Measurements from ENCODE around the gene PAX9. TPM values are rescaled to one million over a fixed set of nuclear protein-coding genes. Genes with fewer than 3 reads are reported as not detected.

The PAX9 gene
- total RNA-seq, 2 donors from 2014 or later: 4.9 to 11.1 TPM

DNA sequence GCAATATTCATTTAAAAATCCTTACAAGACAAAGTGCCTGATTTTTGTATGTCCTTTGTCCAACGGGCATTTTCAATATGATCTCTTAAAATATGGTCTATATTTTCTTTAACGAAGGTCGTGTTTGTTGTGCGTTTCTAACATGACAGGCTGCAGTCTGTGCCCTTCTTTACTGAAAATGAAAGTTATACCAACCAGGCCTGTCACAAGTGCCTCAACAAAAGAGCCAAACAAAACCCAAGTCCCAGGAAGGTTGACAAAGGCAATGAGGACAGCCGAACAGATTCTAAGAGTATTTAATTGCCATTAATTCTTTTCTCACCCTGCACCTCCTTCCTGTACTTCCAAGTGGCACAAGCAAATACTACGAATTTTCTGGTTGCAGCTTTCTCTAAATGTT is 13.9 kb downstream of the PAX9 start:
- intact Hi-C loops (cut with DNase I): no loop called here

DNA sequence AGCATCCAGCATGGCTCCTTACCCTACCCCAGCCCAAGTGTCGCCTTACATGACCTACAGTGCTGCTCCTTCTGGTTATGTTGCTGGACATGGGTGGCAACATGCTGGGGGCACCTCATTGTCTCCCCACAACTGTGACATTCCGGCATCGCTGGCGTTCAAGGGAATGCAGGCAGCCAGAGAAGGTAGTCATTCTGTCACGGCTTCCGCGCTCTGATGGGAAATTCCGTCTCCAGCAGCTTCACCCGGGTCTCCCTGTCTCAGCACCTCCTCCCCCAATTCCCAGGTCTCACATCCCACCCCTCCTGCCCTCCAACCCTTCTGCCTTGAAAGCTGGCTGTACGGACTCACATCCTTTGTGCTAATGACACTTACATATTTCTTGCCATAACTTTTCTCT is 14.6 kb downstream of the PAX9 start:
- WGBS: 44% methylated on average over 10 of the region's 10 CpGs
- H3K27me3 ChIP-seq (replicated peaks; ENCODE audit: insufficient read depth): no peaks in the 10 kb centered on the region
- H3K9me3 ChIP-seq: no peaks in the 10 kb centered on the region
- H3K4me1 ChIP-seq (replicated peaks): no peaks in the 10 kb centered on the region
- no peaks in the 10 kb centered on the region for H3K36me3 ChIP-seq
- TF ChIP-seq POLR2AphosphoS5 (IDR thresholded peaks at IDR 0.05) (no peak), POLR2A (IDR thresholded peaks at IDR 0.05) (no peak)
- TF ChIP-seq, protein P1, sequence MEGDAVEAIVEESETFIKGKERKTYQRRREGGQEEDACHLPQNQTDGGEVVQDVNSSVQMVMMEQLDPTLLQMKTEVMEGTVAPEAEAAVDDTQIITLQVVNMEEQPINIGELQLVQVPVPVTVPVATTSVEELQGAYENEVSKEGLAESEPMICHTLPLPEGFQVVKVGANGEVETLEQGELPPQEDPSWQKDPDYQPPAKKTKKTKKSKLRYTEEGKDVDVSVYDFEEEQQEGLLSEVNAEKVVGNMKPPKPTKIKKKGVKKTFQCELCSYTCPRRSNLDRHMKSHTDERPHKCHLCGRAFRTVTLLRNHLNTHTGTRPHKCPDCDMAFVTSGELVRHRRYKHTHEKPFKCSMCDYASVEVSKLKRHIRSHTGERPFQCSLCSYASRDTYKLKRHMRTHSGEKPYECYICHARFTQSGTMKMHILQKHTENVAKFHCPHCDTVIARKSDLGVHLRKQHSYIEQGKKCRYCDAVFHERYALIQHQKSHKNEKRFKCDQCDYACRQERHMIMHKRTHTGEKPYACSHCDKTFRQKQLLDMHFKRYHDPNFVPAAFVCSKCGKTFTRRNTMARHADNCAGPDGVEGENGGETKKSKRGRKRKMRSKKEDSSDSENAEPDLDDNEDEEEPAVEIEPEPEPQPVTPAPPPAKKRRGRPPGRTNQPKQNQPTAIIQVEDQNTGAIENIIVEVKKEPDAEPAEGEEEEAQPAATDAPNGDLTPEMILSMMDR (IDR thresholded peaks at IDR 0.05): no peak
- H3K4me3 ChIP-seq: no peak overlapping the region
- DNase-seq (ENCODE audit: low spot score): no peak
- intact Hi-C loops (cut with DNase I): no loop called here
- H3K27ac ChIP-seq: no peak overlapping the region

More for the DNA sequence above, 13.9 kb downstream of the PAX9 start:
- no peak for DNase-seq (ENCODE audit: low spot score)
- WGBS: 51% methylated on average over 6 of the region's 6 CpGs
- Histone ChIP-seq H3K27ac (no peak overlapping the region), H3K4me1 (replicated peaks) (no peaks in the 10 kb centered on the region), H3K4me3 (no peak overlapping the region), H3K9me3 (no peaks in the 10 kb centered on the region), H3K36me3 (no peaks in the 10 kb centered on the region), H3K27me3 (replicated peaks; ENCODE audit: insufficient read depth) (no peaks in the 10 kb centered on the region)
- TF ChIP-seq POLR2A (IDR thresholded peaks at IDR 0.05) (no peak), POLR2AphosphoS5 (IDR thresholded peaks at IDR 0.05) (no peak)
- TF ChIP-seq, protein P1 (IDR thresholded peaks at IDR 0.05): no peak

DNA sequence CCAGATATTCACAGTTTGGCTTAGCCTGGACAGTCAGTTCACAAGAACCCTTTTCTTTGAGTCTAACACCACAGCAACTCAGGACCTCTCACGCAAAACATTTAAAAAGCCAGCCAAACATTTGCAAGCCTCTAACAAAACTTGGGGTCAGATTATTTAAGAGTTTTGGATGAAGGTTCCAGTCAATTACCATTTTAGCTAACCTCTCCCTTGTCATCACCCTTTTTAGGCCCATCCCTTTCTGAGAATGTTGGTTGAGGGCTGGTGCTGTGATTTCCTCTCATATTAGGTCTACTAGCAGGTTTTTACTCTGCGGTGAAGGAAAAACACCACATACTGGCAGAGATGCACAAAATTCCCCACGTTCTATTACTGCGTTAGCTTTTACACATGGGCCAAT is 20.7 kb downstream of the PAX9 start:
- Histone ChIP-seq H3K27ac (peak overlapping the region in 1 of 2 donors; percentile 70), H3K27me3 (replicated peaks; ENCODE audit: insufficient read depth) (no peaks in the 10 kb centered on the region), H3K9me3 (no peaks in the 10 kb centered on the region), H3K36me3 (no peaks in the 10 kb centered on the region), H3K4me3 (no peak overlapping the region), H3K4me1 (replicated peaks) (no peaks in the 10 kb centered on the region)
- TF ChIP-seq, protein P1 (IDR thresholded peaks at IDR 0.05): no peak
- TF ChIP-seq POLR2A (IDR thresholded peaks at IDR 0.05) (no peak), POLR2AphosphoS5 (IDR thresholded peaks at IDR 0.05) (no peak)
- 93% methylated on average over 4 of the region's 4 CpGs for WGBS
- intact Hi-C loops (cut with DNase I): no loop called here
- DNase-seq (ENCODE audit: low spot score): no peak

- Histone ChIP-seq H3K36me3 (no peaks in the 10 kb centered on the region), H3K4me1 (replicated peaks) (no peaks in the 10 kb centered on the region), H3K27me3 (replicated peaks; ENCODE audit: insufficient read depth) (no peaks in the 10 kb centered on the region), H3K9me3 (no peaks in the 10 kb centered on the region), H3K27ac (peak overlapping the region; percentile 63 to 70), H3K4me3 (no peak overlapping the region)
- TF ChIP-seq, protein P1 (IDR thresholded peaks at IDR 0.05): peak in 1 of 4 experiments; percentile 17
- TF ChIP-seq POLR2AphosphoS5 (IDR thresholded peaks at IDR 0.05) (peak; percentile 47), POLR2A (IDR thresholded peaks at IDR 0.05) (no peak)
- DNase-seq (ENCODE audit: low spot score): peak; percentile 56
- 31% methylated on average over 9 of the region's 9 CpGs for WGBS
- intact Hi-C loops (cut with DNase I): no loop called here
Observed at GRCh38 chr14:36683083-36683724, 21.5 kb downstream of the PAX9 start.

DNA sequence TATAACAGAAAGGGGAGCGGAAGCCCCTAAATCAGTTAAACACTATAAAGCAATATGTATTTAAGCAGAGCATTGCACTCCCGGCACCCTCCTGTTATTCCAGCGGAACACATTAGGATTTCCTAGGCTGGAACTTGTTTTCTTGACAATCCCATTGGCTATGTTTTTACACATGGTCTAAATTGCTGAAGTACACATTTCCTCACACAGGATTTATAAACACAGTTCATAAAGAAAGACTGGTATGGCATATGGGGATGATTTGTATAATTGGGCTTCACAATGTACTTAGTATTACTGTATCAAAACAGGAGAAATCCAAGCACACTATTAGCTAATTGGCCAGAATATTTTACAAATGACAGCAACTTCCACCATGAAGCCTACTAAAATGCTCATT is 23.3 kb downstream of the PAX9 start:
- intact Hi-C loops (cut with DNase I): no loop called here
- H3K27me3 ChIP-seq (replicated peaks; ENCODE audit: insufficient read depth): no peaks in the 10 kb centered on the region
- no peaks in the 10 kb centered on the region for H3K4me1 ChIP-seq (replicated peaks)
- 96% methylated on average over 3 of the region's 3 CpGs for WGBS
- no peaks in the 10 kb centered on the region for H3K9me3 ChIP-seq
- no peak for DNase-seq (ENCODE audit: low spot score)
- TF ChIP-seq POLR2AphosphoS5 (IDR thresholded peaks at IDR 0.05): no peak
- TF ChIP-seq, protein P1 (IDR thresholded peaks at IDR 0.05): no peak
- no peak for TF ChIP-seq POLR2A (IDR thresholded peaks at IDR 0.05)
- no peak overlapping the region for H3K27ac ChIP-seq
- no peaks in the 10 kb centered on the region for H3K36me3 ChIP-seq
- H3K4me3 ChIP-seq: no peak overlapping the region
